ENCODE results near the gene TRIM24.
"Not testable (repeated sequence)": the region's sequence is repeated elsewhere in the genome, so short reads cannot be mapped to it uniquely, and the experiment has no call there.

The TRIM24 gene

DNA sequence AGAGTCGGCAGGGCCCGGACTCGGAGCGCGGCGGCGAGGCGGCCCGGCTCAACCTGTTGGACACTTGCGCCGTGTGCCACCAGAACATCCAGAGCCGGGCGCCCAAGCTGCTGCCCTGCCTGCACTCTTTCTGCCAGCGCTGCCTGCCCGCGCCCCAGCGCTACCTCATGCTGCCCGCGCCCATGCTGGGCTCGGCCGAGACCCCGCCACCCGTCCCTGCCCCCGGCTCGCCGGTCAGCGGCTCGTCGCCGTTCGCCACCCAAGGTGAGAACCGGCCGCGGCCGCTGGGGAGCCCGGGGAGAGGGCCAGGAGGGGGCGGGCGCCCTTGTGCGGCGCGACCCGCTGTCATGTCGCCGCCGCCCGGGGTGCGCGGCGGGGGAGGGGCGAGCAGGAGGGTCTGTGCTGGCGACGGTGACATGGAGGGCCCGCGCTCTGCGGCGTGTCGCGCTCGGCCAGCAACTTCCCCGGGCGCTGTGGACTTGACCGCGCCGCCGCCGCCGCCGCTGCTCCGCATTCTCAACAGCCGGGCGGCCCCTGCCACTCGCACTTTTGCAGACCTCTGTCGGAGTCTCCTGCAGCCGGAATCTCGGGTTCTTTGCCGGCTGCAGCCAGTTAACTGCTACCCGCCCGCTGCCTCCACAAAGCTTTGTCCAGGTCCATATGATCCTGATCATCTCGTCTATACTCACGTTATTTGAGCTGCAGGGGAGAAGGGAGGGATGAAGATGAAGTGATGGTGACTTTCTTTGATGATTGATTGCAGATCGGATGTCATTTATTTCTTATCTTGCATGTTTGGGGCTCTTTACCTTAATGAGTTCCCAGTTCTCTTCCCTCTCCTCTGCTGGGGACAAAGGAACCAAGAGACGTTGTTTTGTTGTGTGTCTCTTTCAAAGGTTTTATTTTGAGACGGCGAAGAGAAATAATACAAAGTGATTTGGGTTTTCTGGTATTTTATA, 869 bp downstream of the TRIM24 start:
- DNase-seq, result peak; percentile 64

DNA sequence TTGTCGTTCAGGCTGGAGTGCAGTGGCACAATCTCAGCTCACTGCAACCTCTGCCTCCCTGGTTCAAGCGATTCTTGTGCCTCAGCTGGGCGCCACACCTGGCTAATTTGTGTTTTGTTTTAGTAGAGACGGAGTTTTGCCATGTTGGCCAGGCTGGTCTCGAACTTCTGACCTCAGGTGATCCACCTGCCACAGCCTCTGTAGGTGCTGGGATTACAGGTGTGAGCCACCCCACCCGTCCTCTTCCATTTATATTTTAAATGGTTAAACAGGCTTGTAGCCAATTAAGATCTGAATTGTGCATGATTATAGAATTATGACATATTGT, 3.2 kb downstream of the TRIM24 start:
- DNase-seq, result not testable (repeated sequence)

DNA sequence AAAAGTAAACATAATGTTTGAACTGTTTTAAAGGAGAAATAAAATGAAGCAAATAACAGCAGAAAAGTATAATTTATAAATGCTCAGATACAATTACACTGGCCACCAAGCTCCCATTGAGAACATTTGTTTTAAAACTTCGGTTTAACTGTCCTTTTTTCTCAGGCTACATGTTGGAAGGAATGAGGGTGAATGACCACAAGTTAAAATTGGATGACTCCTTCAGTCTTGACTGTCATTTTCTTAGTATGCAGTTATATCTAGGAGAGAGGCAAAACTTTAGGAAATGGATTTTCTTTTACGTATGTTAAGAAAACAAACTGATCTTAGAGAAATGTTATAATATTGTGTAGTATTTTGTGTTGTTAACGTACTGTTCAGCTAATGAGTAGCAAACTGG, 5.0 kb downstream of the TRIM24 start:
- no peak for DNase-seq

DNA sequence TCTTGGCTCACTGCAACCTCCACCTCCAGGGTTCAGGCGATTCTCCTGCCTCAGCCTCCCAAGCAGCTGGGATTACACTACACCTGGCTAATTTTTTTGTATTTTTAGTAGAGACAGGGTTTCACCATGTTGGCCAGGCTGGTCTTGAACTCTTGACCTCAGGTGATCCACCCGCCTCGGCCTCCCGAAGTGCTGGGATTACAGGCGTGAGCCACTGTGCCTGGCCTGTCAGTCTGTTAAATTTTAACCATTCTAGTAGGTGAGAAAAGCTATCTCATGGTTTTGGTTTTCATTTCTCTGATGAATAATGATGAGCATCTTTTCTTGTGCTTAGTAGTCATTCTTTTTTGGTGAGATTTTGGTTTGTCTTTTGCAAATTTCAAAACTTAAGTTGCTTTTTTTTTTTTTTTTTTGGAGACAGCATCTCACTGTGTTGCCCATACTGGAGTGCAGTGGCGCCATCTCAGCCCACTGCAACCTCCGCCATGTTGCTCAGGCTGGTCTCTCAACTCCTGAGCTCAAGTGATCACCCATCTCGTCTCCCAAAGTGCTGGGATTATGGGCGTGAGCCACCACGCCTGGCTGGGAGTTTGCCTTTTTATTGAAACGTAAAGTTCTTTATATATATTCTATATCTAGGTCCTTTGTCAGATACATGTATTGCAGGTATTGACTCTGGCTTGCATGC, 6.2 kb downstream of the TRIM24 start:
- DNase-seq, result not testable (repeated sequence)

DNA sequence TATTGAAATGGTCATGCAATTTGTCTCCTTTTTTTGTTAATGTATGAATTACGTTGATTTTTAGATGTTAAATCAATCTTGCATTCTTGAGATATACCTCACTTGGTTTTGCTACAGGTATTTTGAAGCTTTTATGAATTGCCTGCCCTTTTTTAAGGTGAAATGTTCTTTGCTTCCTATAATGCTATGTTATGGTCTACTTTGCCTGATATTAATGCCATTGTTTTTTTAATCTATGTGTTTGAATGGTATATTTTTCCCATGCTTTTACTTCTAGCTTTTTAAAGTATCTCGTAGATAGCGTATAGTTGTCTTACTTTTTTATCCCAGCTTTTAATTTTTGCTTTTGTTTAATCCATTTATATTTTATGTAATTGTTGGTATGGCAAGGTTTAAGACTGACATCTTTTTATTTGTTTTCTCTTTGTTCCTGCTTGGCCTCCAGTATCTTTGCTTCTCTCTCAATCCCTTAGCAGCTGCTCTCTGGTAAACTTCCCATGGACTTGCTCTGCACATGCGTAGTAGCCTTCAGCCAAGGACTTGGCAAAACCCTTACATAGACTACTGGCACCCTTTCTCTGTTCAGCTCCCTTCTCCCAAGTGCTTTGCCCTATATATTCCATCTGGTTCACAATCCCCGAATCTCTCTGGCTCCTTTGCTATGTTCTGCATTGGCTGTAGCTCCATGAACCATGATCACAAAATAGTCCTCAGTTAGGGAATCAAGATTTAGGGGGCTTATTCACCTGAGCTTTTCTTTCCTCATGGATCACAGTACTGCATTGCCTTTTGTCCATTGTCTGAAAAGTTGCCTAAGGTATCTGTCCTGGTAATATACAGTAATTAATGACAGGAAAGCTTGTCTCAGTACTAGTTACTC, 8.4 kb downstream of the TRIM24 start:
- DNase-seq, result no peak

DNA sequence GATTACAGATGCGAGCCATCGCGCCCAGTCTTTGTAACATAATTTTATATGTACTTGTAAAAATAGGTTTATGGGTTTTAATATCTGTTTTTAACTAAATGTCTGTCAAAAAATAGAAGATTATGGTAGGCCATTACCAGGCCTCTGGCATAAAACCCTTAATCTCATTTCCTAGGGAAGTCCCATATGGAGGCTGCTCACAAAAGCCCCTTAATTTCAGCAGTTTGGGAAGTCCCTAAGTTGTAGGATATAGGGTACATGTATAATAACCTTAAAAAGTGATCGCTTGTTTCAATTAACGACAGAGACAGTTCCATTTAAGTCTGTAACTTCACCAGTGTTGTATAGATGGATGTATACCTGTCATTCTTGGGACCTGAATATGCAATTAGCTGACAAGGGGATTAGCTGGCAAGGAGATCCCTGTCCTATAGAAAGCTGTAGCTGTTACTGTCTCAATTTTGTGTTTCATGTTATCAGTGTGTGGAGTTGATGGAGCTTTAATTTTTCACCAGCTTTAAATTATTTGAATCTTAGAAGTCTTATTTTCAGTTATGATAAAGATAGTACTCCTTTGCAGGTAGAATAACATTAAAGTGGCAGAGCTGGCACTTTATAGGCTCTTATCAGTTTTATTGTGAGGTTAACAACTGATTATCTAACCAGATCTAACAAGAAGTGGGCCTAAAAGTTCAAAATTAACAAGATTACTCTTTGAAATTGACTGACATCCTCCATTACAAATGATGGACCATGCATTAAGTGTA, 10.5 kb downstream of the TRIM24 start:
- no peak for DNase-seq

DNA sequence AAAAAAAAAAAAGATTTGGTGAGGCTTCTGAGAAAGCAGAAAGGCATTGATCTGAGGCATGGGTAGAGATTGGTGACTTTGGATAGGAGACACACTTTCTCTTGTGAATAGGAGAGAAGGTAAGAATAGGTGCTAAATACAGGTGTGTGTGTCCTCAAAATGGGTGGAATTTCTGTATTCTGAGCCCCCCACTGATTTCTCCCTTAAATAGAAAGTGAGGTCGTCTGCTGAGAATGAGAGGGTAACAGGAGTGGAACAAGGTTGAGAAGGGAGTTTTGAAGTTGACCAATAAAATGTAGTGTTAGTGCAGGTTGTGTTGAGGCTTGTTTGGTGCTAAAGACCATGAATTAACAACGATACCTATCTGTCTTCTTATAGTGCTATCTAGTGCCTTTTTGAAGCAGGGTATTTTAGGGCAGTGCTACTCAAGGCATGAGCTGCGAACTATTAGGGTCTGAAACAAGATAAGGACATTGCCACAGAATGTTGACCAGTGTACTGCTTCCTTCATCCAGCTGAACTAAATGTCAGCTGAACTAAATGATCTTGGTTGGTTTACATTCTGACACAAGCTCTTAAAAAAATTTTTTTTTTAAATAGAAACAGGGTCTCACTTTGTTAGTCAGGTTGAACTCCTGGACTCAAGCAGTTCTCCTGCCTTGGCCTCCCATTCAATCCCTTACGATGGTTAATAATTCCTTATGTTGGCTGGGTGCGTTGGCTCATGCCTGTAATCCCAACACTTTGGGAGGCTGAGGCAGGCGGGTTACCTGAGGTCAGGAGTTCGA, 12.4 kb downstream of the TRIM24 start:
- no peak for DNase-seq

GRCh38 chr7:138475377-138475776, 15.3 kb downstream of the TRIM24 start:
- DNase-seq, result no peak

GRCh38 chr7:138477081-138477578, 17.1 kb downstream of the TRIM24 start:
- peak; percentile 59 for DNase-seq

DNA sequence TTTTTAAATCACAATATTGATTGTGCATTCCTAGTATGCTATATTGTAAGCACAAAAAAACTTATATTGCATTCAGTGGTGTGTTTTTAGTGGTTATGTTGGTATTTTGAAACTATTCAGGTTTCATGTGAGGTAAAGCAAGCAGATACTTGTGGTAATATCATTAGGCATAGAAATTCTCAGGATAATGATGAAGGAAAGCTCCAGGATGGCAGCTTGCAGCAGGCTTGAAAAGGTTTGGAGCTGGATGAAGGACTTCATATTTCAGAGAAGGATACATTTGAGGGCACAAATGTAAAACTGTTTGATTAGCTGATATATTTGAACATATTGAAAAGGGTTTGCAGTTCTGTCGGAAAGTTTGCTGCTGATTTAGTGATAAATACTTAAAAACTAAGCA, 17.5 kb downstream of the TRIM24 start:
- no peak for DNase-seq

DNA sequence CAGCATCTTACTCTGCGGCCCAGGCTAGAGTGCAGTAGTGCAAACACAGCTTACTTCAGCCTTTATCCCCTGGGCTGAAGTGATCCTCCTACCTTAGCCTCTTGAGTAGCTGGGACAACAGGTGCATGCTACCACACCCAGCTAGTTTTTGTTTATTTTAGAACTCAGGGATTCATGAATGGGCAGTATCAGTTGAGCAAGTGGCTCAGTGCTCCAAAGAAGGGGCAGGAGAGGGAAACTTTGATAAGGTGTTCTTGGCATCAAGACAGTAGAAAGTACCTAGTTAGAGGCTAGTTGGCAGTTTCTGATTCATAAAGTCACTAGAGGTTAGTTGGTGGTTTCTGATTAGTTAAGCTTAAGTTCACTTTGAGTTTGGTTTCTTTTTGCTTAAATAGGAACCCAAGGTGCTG, 18.4 kb downstream of the TRIM24 start:
- peak; percentile 55 for DNase-seq

- DNase-seq, result no peak
Measured at GRCh38 chr7:138480527-138480926, 20.5 kb downstream of the TRIM24 start.

DNA sequence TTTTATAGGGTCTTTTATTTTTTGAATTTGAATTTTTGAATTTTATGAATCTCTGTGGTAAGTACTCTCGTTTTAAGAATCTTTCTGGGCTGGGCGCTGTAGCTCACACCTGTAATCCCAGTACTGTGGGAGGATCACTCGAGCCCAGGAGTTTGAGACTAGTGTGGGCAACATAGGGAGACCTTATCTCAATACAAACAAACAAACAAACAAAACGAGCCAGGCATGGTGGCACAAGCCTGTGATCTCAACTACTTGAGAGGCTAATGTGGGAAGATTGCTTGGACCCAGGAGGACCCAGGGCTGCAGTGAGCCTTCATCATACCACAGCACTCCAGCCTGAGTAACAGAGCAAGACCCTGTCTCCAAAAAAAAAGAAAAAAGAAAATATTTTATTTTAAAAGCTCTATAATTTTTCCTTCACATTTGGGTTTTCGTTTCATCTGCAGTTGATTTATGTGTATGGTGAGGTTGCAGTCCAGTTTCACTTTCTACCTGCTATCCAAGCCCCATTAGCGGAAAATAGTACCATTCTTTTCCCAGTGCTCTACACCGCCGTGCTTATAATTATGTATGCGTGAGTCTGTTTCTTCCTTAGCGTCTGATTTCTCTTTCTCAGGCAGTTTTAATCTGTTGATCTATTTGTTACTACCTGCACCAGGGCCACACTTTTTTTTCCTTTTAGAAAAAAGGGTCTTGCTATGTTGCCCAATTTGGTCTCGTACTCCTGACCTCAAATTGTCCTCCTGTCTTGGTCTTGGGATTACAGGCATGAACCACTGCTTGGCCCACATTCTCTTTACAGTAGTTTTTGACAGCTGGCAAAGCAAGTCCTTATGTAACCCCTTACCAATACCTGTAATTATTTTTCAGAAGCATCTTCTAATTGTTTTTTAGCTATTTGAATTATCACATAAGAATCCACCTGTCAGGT, 21.7 kb downstream of the TRIM24 start:
- no peak for DNase-seq

GRCh38 chr7:138483531-138483930, 23.5 kb downstream of the TRIM24 start:
- no peak for DNase-seq

GRCh38 chr7:138485508-138485907, 25.4 kb downstream of the TRIM24 start:
- DNase-seq, result not testable (repeated sequence)

DNA sequence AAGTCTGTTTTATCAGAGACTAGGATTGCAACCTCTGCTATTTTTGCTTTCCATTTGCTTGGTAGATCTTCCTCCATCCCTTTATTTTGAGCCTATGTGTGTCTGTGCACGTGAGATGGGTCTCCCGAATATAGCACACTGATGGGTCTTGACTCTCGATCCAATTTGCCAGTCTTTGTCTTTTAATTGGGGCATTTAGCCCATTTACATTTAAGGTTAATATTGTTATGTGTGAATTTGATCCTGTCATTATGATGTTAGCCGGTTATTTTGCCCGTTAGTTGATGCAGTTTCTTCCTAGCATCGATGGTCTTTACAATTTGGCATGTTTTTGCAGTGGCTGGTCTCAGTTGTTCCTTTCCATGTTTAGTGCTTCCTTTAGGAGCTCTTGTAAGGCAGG, 29.1 kb downstream of the TRIM24 start:
- DNase-seq, result not testable (repeated sequence)

DNA sequence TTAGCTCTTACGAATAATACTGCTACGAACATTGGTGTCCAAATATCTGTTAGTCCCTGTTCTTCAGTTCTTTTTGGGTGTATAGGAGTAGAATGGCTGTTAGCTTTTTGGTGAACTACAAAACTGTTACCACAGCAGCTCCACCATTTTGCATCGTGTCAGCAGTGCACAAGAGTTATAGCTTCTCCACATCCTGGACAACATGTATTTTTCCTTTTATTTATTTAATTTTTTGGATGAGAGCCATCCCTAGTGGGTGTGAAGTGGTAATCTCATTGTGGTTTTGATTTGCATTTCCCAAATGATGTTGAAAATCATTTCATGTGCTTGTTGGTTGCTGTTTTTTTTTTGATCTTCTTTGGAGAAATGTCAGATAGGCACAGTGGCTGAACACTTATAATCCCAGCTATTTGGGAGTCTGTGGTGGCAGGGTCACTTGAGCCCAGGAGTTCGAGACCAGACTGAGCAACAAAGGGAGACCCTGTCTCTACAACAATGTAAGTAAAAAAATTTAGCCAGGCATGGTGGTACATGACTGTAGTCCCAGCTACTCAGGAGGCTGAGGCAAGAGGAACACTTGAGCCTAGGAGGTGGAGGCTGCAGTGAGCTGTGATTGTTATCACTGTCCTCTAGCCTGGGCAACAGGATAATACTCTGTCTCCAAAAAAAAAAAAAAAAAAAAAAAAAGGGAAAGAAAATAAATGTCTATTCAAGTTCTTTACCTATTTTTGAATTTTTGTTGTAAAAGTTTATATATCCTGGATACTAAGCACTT, 31.7 kb downstream of the TRIM24 start:
- no peak for DNase-seq

GRCh38 chr7:138492423-138492822, 32.4 kb downstream of the TRIM24 start:
- no peak for DNase-seq

DNA sequence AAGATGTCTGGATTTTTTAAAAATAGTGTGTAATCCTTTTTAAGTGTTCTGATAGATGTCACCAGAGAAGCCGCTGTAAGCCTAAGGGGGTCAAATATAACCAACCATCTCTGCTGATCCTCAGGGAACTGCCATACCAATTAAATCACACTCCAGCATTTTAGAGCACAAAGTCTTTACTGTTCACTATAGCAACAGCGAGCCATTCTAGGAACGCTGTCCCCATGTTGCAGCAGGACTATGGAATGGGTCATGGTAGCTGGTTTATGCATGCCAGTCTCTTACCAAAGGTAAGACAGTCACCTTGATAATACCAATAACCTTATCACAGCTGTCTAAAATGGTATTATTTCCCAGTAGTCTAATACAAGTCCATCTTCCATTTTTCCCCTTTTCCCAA, 33.5 kb downstream of the TRIM24 start:
- no peak for DNase-seq
